SU-DHL-6 (cell line): ENCODE results near the gene LXN.

Experiments
- H2AFZ ChIP-seq: fragments of 200-600 bp; sonication (generic); 2 replicates; pipeline ENCODE4 v1.6.1; 2014; ENCODE audit warnings: low read depth, mild to moderate bottlenecking, moderate library complexity, mixed read lengths, antibody characterized with exemption, low read length; ENCODE audit not compliant: severe bottlenecking
- H3F3A ChIP-seq: fragments of 200-600 bp; shearing (Covaris generic); 2 replicates; pipeline ENCODE4 v1.6.0; 2016; ENCODE audit warnings: antibody characterized with exemption, mild to moderate bottlenecking; ENCODE audit not compliant: insufficient read depth
- H3K27ac ChIP-seq: fragments of 200-600 bp; sonication (generic); 2 replicates; pipeline ENCODE4 v1.5.1; 2016; ENCODE audit warnings: low read depth, mild to moderate bottlenecking, low read length, moderate library complexity, mixed read lengths
- H3K27me3 ChIP-seq: fragments of 200-600 bp; sonication (generic), shearing (Covaris generic); 2 replicates; pipeline ENCODE4 v1.6.0; 2014; ENCODE audit warnings: mild to moderate bottlenecking, low read length
- H3K36me3 ChIP-seq: fragments of 200-600 bp; sonication (generic); 2 replicates; pipeline ENCODE4 v1.6.1; 2014; ENCODE audit warnings: mild to moderate bottlenecking, low read length, mixed read lengths
- H3K4me2 ChIP-seq: fragments of 300-600, 200-600 bp; shearing (Covaris generic), sonication (generic); 2 replicates; pipeline ENCODE4 v1.6.0; 2014; ENCODE audit warnings: low read length, low read depth, mild to moderate bottlenecking; ENCODE audit not compliant: poor library complexity, severe bottlenecking
- H3K4me3 ChIP-seq: fragments of 200-600 bp; sonication (generic); 2 replicates; pipeline ENCODE4 v1.5.1; 2014; ENCODE audit warnings: antibody characterized with exemption, low read length, mild to moderate bottlenecking, mixed read lengths; ENCODE audit not compliant: insufficient read depth, poor library complexity, severe bottlenecking
- H3K79me2 ChIP-seq: fragments of 200-600 bp; sonication (generic); 2 replicates; pipeline ENCODE4 v1.6.1; 2014; ENCODE audit warnings: mild to moderate bottlenecking, low read length, moderate library complexity; ENCODE audit not compliant: insufficient read depth
- H3K9ac ChIP-seq: fragments of 200-600 bp; sonication (generic); 2 replicates; pipeline ENCODE4 v1.7.0; 2014; ENCODE audit warnings: mild to moderate bottlenecking, low read length
- H3K9me2 ChIP-seq: fragments of 200-600 bp; sonication (generic); replicated peaks from 2 replicates; pipeline ENCODE4 v1.6.1; 2014; ENCODE audit warnings: low read length; ENCODE audit not compliant: insufficient read depth
- H3K9me3 ChIP-seq: fragments of 200-600 bp; sonication (generic); 2 replicates; pipeline ENCODE4 v1.6.1; 2014; ENCODE audit warnings: low read length, mixed read lengths; ENCODE audit not compliant: insufficient read depth
- H4K20me1 ChIP-seq: fragments of 200-600 bp; sonication (generic); 2 replicates; pipeline ENCODE4 v1.6.1; 2014; ENCODE audit warnings: low read depth, mild to moderate bottlenecking, antibody characterized with exemption, low read length, moderate library complexity, mixed read lengths
- CTCF ChIP-seq: fragments of 200-600 bp; sonication (generic); IDR thresholded peaks from one replicate; pipeline ENCODE4 v1.5.1; 2017; ENCODE audit warnings: antibody characterized with exemption, mild to moderate bottlenecking, low read length, moderate library complexity; ENCODE audit not compliant: insufficient read depth, poor library complexity, severe bottlenecking
- EZH2phosphoT487 ChIP-seq: fragments of 200-600 bp; sonication (generic), shearing (Covaris generic); conservative IDR thresholded peaks from 2 replicates; pipeline ENCODE4 v1.6.1; 2018; ENCODE audit warnings: mild to moderate bottlenecking, antibody characterized with exemption, low read length, moderate library complexity, mixed read lengths

Gene LXN

GRCh38 chr3:158672215-158673176, at the start of gene LXN:
Gene LXN, minus strand, starts transcription at chr3:158672648. Its CDS starts 170 bp downstream, at chr3:158672478.
- H3K4me3 ChIP-seq = peak within 1 kb of the TSS; percentile 69
- H3K79me2 ChIP-seq = peaks cover 9% of the 10 kb centered on the region; the same call in 1 of the 2 replicates
- H3K9me3 ChIP-seq = no peaks in the 10 kb centered on the region
- peaks cover 6% of the 10 kb centered on the region for H3F3A ChIP-seq
- peak within 1 kb of the TSS; percentile 52 for H3K27ac ChIP-seq
- TF ChIP-seq EZH2phosphoT487 (no peak), CTCF (peak; percentile 80)
- H4K20me1 ChIP-seq = no peaks in the 10 kb centered on the region
- H3K9me2 ChIP-seq = no peaks in the 10 kb centered on the region
- H3K36me3 ChIP-seq = peaks cover 20% of the 10 kb centered on the region; the same call in 1 of the 2 replicates
- peak within 1 kb of the TSS; percentile 94 for H3K4me2 ChIP-seq
- H3K9ac ChIP-seq = peak within 1 kb of the TSS; percentile 70
- no peaks in the 10 kb centered on the region for H3K27me3 ChIP-seq
- H2AFZ ChIP-seq = peak within 1 kb of the TSS; percentile 38

- Histone ChIP-seq H3K36me3 (no peaks in the 10 kb centered on the region), H3K9ac (no peak overlapping the region), H3K27ac (no peak overlapping the region), H3K4me2 (no peak overlapping the region), H3F3A (no peaks in the 10 kb centered on the region), H3K9me3 (no peaks in the 10 kb centered on the region), H3K79me2 (no peaks in the 10 kb centered on the region), H3K27me3 (no peaks in the 10 kb centered on the region), H3K9me2 (no peaks in the 10 kb centered on the region), H2AFZ (no peak overlapping the region), H3K4me3 (no peak overlapping the region), H4K20me1 (no peaks in the 10 kb centered on the region)
- no peak for TF ChIP-seq CTCF
- TF ChIP-seq EZH2phosphoT487 = no peak
Observed at GRCh38 chr3:158722108-158722507, 49.7 kb upstream of the LXN start.

GRCh38 chr3:158718490-158719170, 46.2 kb upstream of the LXN start:
- no peak overlapping the region for H3K4me3 ChIP-seq
- no peak overlapping the region for H3K9ac ChIP-seq
- H3K9me3 ChIP-seq = no peaks in the 10 kb centered on the region
- H4K20me1 ChIP-seq = no peaks in the 10 kb centered on the region
- H3K27me3 ChIP-seq = no peaks in the 10 kb centered on the region
- no peaks in the 10 kb centered on the region for H3K36me3 ChIP-seq
- H3F3A ChIP-seq = no peaks in the 10 kb centered on the region
- no peak overlapping the region for H2AFZ ChIP-seq
- H3K79me2 ChIP-seq = no peaks in the 10 kb centered on the region
- H3K4me2 ChIP-seq = no peak overlapping the region
- no peak for TF ChIP-seq EZH2phosphoT487
- TF ChIP-seq CTCF = no peak
- H3K9me2 ChIP-seq = no peaks in the 10 kb centered on the region
- no peak overlapping the region for H3K27ac ChIP-seq
